H9 (cell line): Measurements from ENCODE around the gene LPCAT1. TPM values are rescaled to one million over a fixed set of nuclear protein-coding genes. Genes with fewer than 3 reads are reported as not detected.

Source experiments
- DNase-seq: peaks from one replicate; pipeline ENCODE4 v3.0.0-alpha.2; 2017
- H2AFZ ChIP-seq: one replicate; pipeline ENCODE4 v1.6.1; 2013; ENCODE audit warnings: mild to moderate bottlenecking, low read length, control low read depth, moderate library complexity
- H2AK5ac ChIP-seq: 2 replicates; pipeline ENCODE4 v1.6.1; 2013; ENCODE audit warnings: low read length, control low read depth, mixed read lengths; ENCODE audit not compliant: insufficient read length
- H2BK120ac ChIP-seq: one replicate; pipeline ENCODE4 v1.6.1; 2013; ENCODE audit warnings: low read depth, mild to moderate bottlenecking, low read length, control low read depth, inconsistent platforms; ENCODE audit not compliant: poor library complexity, severe bottlenecking
- H2BK12ac ChIP-seq: 2 replicates; pipeline ENCODE4 v1.6.1; 2013; ENCODE audit warnings: low read length, control low read depth, mixed read lengths, low read depth; ENCODE audit not compliant: insufficient read length
- H2BK15ac ChIP-seq: 2 replicates; pipeline ENCODE4 v1.6.1; 2013; ENCODE audit warnings: low read depth, low read length, control low read depth
- H2BK20ac ChIP-seq: one replicate; pipeline ENCODE4 v1.6.1; 2013; ENCODE audit warnings: low read depth, mild to moderate bottlenecking, low read length, control low read depth, inconsistent platforms; ENCODE audit not compliant: poor library complexity, severe bottlenecking
- H2BK5ac ChIP-seq: 2 replicates; pipeline ENCODE4 v1.6.1; 2013; ENCODE audit warnings: low read length, control low read depth, mixed read lengths; ENCODE audit not compliant: insufficient read length
- H3K14ac ChIP-seq: 2 replicates; pipeline ENCODE4 v1.6.1; 2013; ENCODE audit warnings: low read length, control low read depth; ENCODE audit not compliant: insufficient read depth
- H3K18ac ChIP-seq: 2 replicates; pipeline ENCODE4 v1.6.1; 2013; ENCODE audit warnings: low read depth, mild to moderate bottlenecking, mixed read lengths, low read length, control low read depth; ENCODE audit not compliant: insufficient read length
- H3K23ac ChIP-seq: 2 replicates; pipeline ENCODE4 v1.6.1; 2013; ENCODE audit warnings: low read length, control low read depth, mixed read lengths, low read depth; ENCODE audit not compliant: insufficient read length
- H3K23me2 ChIP-seq: 2 replicates; pipeline ENCODE4 v1.6.1; 2013; ENCODE audit warnings: low read depth, mild to moderate bottlenecking, mixed read lengths, low read length, control low read depth; ENCODE audit not compliant: insufficient read length, poor library complexity, severe bottlenecking
- H3K27ac ChIP-seq: 2 replicates; pipeline ENCODE4 v1.5.1; 2013; ENCODE audit warnings: low read length, control low read depth, mixed read lengths, low read depth; ENCODE audit not compliant: insufficient read length
- H3K27me3 ChIP-seq: 2 replicates; pipeline ENCODE4 v1.6.1; 2013; ENCODE audit warnings: low read length, control low read depth, inconsistent platforms; ENCODE audit not compliant: insufficient read depth
- H3K4ac ChIP-seq: 2 replicates; pipeline ENCODE4 v1.6.1; 2013; ENCODE audit warnings: low read depth, mild to moderate bottlenecking, control low read depth, inconsistent platforms, low read length, moderate library complexity
- H3K4me1 ChIP-seq: 2 replicates; pipeline ENCODE4 v1.6.1; 2013; ENCODE audit warnings: low read length, control low read depth, inconsistent platforms; ENCODE audit not compliant: insufficient read depth
- H3K4me2 ChIP-seq: 2 replicates; pipeline ENCODE4 v1.6.1; 2013; ENCODE audit warnings: low read length, control low read depth, mixed read lengths; ENCODE audit not compliant: insufficient read length, insufficient read depth
- H3K56ac ChIP-seq: 2 replicates; pipeline ENCODE4 v1.6.1; 2013; ENCODE audit warnings: low read depth, mild to moderate bottlenecking, mixed read lengths, low read length, control low read depth; ENCODE audit not compliant: insufficient read length
- H3K79me1 ChIP-seq: 2 replicates; pipeline ENCODE4 v1.6.1; 2013; ENCODE audit warnings: low read depth, mild to moderate bottlenecking, moderate library complexity, low read length, control low read depth, inconsistent platforms; ENCODE audit not compliant: insufficient read depth, poor library complexity, severe bottlenecking
- H3K79me2 ChIP-seq: 2 replicates; pipeline ENCODE4 v1.6.1; 2013; ENCODE audit warnings: low read length, control low read depth, inconsistent platforms; ENCODE audit not compliant: insufficient read depth
- H3K9ac ChIP-seq: 2 replicates; pipeline ENCODE4 v1.6.1; 2013; ENCODE audit warnings: low read length, control low read depth, mixed read lengths; ENCODE audit not compliant: insufficient read length; ENCODE audit errors: extremely low read depth
- H3K9me3 ChIP-seq: one replicate; pipeline ENCODE4 v1.6.1; 2013; ENCODE audit warnings: low read depth, low read length, inconsistent platforms; ENCODE audit not compliant: control insufficient read depth
- H3T11ph ChIP-seq: one replicate; pipeline ENCODE4 v1.6.1; 2013; ENCODE audit warnings: mild to moderate bottlenecking, low read length, control low read depth, inconsistent platforms
- H4K20me1 ChIP-seq: one replicate; pipeline ENCODE4 v1.6.1; 2013; ENCODE audit not compliant: control insufficient read depth, insufficient read length, insufficient read depth
- H4K5ac ChIP-seq: 2 replicates; pipeline ENCODE4 v1.6.1; 2013; ENCODE audit warnings: low read depth, mild to moderate bottlenecking, mixed read lengths, low read length, control low read depth; ENCODE audit not compliant: insufficient read length
- H4K8ac ChIP-seq: replicated peaks from 2 replicates; pipeline ENCODE4 v1.6.1; 2013; ENCODE audit warnings: low read length, control low read depth, mixed read lengths, low read depth; ENCODE audit not compliant: insufficient read length
- H4K91ac ChIP-seq: 2 replicates; pipeline ENCODE4 v1.6.1; 2013; ENCODE audit warnings: low read depth, mild to moderate bottlenecking, moderate library complexity, mixed read lengths, low read length, control low read depth; ENCODE audit not compliant: insufficient read length
- H3K27ac Mint-ChIP-seq, 3 experiments: 2 replicates in 2 of 3; 3 replicates in 1 of 3; pipeline ENCODE4 v1.8.0; 2020 to 2021; ENCODE audit warnings: mixed read lengths in 3 of 3, mild to moderate bottlenecking in 1 of 3, moderate library complexity in 1 of 3
- H3K27me3 Mint-ChIP-seq: 2 replicates; pipeline ENCODE4 v1.8.0; 2021; ENCODE audit warnings: low read depth, mild to moderate bottlenecking, moderate library complexity, mixed read lengths
- H3K36me3 Mint-ChIP-seq, 3 experiments: 2 replicates in 2 of 3; 3 replicates in 1 of 3; pipeline ENCODE4 v1.8.0; 2020 to 2021; ENCODE audit warnings: low read depth in 3 of 3, mixed read lengths in 3 of 3; ENCODE audit not compliant: insufficient read depth in 1 of 3
- H3K4me1 Mint-ChIP-seq, 2 experiments: 2 replicates each; pipeline ENCODE4 v1.8.0; 2020; ENCODE audit warnings: mixed read lengths in 2 of 2
- H3K4me3 Mint-ChIP-seq, 2 experiments: 2 replicates in 1 of 2; 3 replicates in 1 of 2; pipeline ENCODE4 v1.8.0; 2020 to 2021; ENCODE audit warnings: mild to moderate bottlenecking in 2 of 2, mixed read lengths in 2 of 2, moderate library complexity in 1 of 2
- H3K9me3 Mint-ChIP-seq, 2 experiments: 2 replicates in 1 of 2; 3 replicates in 1 of 2; pipeline ENCODE4 v1.8.0; 2020; ENCODE audit warnings: mild to moderate bottlenecking in 2 of 2, mixed read lengths in 2 of 2, moderate library complexity in 1 of 2
- CTCF ChIP-seq: fragments of 200-600 bp; sonication (generic); conservative IDR thresholded peaks from 3 replicates; pipeline ENCODE4 v1.8.0; 2021; ENCODE audit warnings: antibody characterized with exemption, mild to moderate bottlenecking
- WGBS: extraction: QIAGEN DNeasy Blood & Tissue Kit; methylation state at CpG from one replicate; pipeline ENCODE4 v1.1.7; 2013; ENCODE audit warnings: missing lambda C conversion rate, low lambda C conversion rate, mixed read lengths; ENCODE audit not compliant: insufficient read length; ENCODE audit errors: extremely low coverage; 5-methylcytosine and 5-hydroxymethylcytosine counted together
- total RNA-seq: library from RNA; stranded (reverse); gene quantifications from 2 replicates; pipeline ENCODE4 v1.2.1, GENCODE V29; 2021

LPCAT1 gene
- total RNA-seq, 1 experiment from 2014 or later: 231 TPM

- Mint-ChIP-seq H3K4me1 (peaks cover 69 to 70% of the 10 kb centered on the region in 2 experiments), H3K27me3 (no peaks in the 10 kb centered on the region), H3K9me3 (no peaks in the 10 kb centered on the region; a peak in 1 of 5 replicates), H3K27ac (peak overlapping the region in 2 of 3 experiments; percentile 23 to 93; a peak in 3 of 7 replicates), H3K36me3 (peaks cover 32 to 62% (median 57%) of the 10 kb centered on the region in 3 experiments), H3K4me3 (no peak overlapping the region)
- peaks cover 6% of the 10 kb centered on the region for H4K20me1 ChIP-seq
- no peak overlapping the region; the same call in 1 of the 2 replicates for H3K4ac ChIP-seq
- TF ChIP-seq CTCF: no peak
- no peak overlapping the region for H2BK120ac ChIP-seq
- H3K4me1 ChIP-seq: peaks cover 13% of the 10 kb centered on the region
- no peak overlapping the region for H2BK15ac ChIP-seq
- no peak overlapping the region for H3K56ac ChIP-seq
- H2BK20ac ChIP-seq: no peak overlapping the region
- peaks cover 75% of the 10 kb centered on the region; the same call in 1 of the 2 replicates for H3K79me2 ChIP-seq
- no peak overlapping the region for H4K91ac ChIP-seq
- no peaks in the 10 kb centered on the region for H3K27me3 ChIP-seq
- H3K79me1 ChIP-seq: peaks cover 10% of the 10 kb centered on the region
- no peaks in the 10 kb centered on the region for H3K9me3 ChIP-seq
- H3K18ac ChIP-seq: no peak overlapping the region
- no peak overlapping the region for H2AK5ac ChIP-seq
- WGBS: no CpG with 5 or more reads among the region's 11 CpGs
- no peak overlapping the region for H3T11ph ChIP-seq
- H4K8ac ChIP-seq: no peak overlapping the region
- no peak overlapping the region for H4K5ac ChIP-seq
- H2AFZ ChIP-seq: no peak overlapping the region
- no peak overlapping the region for H3K4me2 ChIP-seq
- no peaks in the 10 kb centered on the region for H3K23me2 ChIP-seq
- H3K14ac ChIP-seq: no peak overlapping the region; the same call in 1 of the 2 replicates
- no peak overlapping the region for H3K27ac ChIP-seq
- no peak for DNase-seq
- H2BK5ac ChIP-seq: no peak overlapping the region
- no peak overlapping the region for H3K23ac ChIP-seq
- H3K9ac ChIP-seq: no peak overlapping the region
- H2BK12ac ChIP-seq: no peak overlapping the region
Measured at GRCh38 chr5:1510631-1511030, 13.1 kb downstream of the LPCAT1 start.
